Eye (tissue), 1 donor: ENCODE measurements around the gene AMOTL1.

ENCODE experiments used
- DNase-seq: peaks from one replicate; pipeline ENCODE4 v3.0.0-alpha.2; 2015

Gene AMOTL1

GRCh38 chr11:94746721-94747120 is 21.4 kb upstream of the AMOTL1 start:
- no peak for DNase-seq

- DNase-seq = no peak
Measured at GRCh38 chr11:94747146-94747545, 21.0 kb upstream of the AMOTL1 start.

GRCh38 chr11:94747601-94748041 is 20.5 kb upstream of the AMOTL1 start:
- no peak for DNase-seq

GRCh38 chr11:94749369-94749768 is 18.8 kb upstream of the AMOTL1 start:
- DNase-seq = no peak

- no peak for DNase-seq
Measured at GRCh38 chr11:94750319-94751217, 17.6 kb upstream of the AMOTL1 start.

- no peak for DNase-seq
Measured at GRCh38 chr11:94751218-94751609, 16.9 kb upstream of the AMOTL1 start.

GRCh38 chr11:94751786-94752185 is 16.4 kb upstream of the AMOTL1 start:
- DNase-seq = no peak

GRCh38 chr11:94753630-94754029 is 14.5 kb upstream of the AMOTL1 start:
- no peak for DNase-seq

GRCh38 chr11:94754335-94754734 is 13.8 kb upstream of the AMOTL1 start:
- DNase-seq = no peak

- DNase-seq = no peak
Measured at GRCh38 chr11:94754819-94755218, 13.3 kb upstream of the AMOTL1 start.

- no peak for DNase-seq
Measured at GRCh38 chr11:94755494-94755893, 12.7 kb upstream of the AMOTL1 start.

- no peak for DNase-seq
Measured at GRCh38 chr11:94757037-94757735, 11.0 kb upstream of the AMOTL1 start.

- peak; percentile 38 for DNase-seq
Measured at GRCh38 chr11:94758666-94759065, 9.5 kb upstream of the AMOTL1 start.

- no peak for DNase-seq
Measured at GRCh38 chr11:94759522-94759921, 8.6 kb upstream of the AMOTL1 start.

- DNase-seq = no peak
Measured at GRCh38 chr11:94760296-94760695, 7.9 kb upstream of the AMOTL1 start.

- no peak for DNase-seq
Measured at GRCh38 chr11:94762208-94762607, 5.9 kb upstream of the AMOTL1 start.

- DNase-seq = no peak
Measured at GRCh38 chr11:94762995-94763394, 5.2 kb upstream of the AMOTL1 start.

- no peak for DNase-seq
Measured at GRCh38 chr11:94766713-94767206, 1.4 kb upstream of the AMOTL1 start.

GRCh38 chr11:94767291-94767690 is 865 bp upstream of the AMOTL1 start:
- DNase-seq = no peak

- DNase-seq = peak; percentile 87
Measured at GRCh38 chr11:94768602-94769541, 716 bp downstream of the AMOTL1 start.

- DNase-seq = peak; percentile 52
Measured at GRCh38 chr11:94769880-94770279, 1.7 kb downstream of the AMOTL1 start.

- no peak for DNase-seq
Measured at GRCh38 chr11:94770563-94771120, 2.5 kb downstream of the AMOTL1 start.
